Sigmoid colon (tissue), 4 donors: ENCODE data around the gene OR8S1.

Experiments used
- EP300 ChIP-seq, 4 donors: sonication (generic); formaldehyde crosslinking; IDR thresholded peaks; one replicate each; pipeline ENCODE4 v1.6.1; 2017; ENCODE audit warnings: antibody characterized with exemption in 4 of 4
- TF ChIP-seq, protein P1 (sequence below), 4 experiments: fragments of 450-650 bp in 3 of 4; fragments of 200-600 bp in 1 of 4; IDR thresholded peaks; one replicate each; pipeline ENCODE4 v1.5.1; 2016 to 2019; ENCODE audit warnings: antibody characterized with exemption in 4 of 4, mild to moderate bottlenecking in 3 of 4, moderate library complexity in 2 of 4

DNA sequence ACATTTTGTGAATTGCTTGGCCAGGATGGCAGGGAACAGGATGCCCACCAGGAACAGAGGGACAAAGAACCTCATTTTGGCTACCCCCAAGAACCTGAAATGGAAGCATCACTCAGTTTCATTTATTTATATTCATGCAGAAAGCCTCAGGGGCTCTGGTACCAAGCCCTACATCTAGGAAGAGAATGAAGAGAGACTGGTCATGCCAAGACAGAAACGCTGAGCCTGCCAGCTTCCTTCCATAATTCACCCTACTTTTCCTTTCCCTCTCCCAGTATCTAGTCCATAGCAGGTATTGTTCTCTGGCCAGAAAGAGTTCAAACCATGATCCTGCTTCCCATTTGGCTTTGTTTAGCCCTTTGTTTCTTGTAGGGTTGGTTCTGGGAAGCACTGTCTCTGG, 44.5 kb downstream of the OR8S1 start, which contains the start of gene LALBA:
- TF ChIP-seq, protein P1, sequence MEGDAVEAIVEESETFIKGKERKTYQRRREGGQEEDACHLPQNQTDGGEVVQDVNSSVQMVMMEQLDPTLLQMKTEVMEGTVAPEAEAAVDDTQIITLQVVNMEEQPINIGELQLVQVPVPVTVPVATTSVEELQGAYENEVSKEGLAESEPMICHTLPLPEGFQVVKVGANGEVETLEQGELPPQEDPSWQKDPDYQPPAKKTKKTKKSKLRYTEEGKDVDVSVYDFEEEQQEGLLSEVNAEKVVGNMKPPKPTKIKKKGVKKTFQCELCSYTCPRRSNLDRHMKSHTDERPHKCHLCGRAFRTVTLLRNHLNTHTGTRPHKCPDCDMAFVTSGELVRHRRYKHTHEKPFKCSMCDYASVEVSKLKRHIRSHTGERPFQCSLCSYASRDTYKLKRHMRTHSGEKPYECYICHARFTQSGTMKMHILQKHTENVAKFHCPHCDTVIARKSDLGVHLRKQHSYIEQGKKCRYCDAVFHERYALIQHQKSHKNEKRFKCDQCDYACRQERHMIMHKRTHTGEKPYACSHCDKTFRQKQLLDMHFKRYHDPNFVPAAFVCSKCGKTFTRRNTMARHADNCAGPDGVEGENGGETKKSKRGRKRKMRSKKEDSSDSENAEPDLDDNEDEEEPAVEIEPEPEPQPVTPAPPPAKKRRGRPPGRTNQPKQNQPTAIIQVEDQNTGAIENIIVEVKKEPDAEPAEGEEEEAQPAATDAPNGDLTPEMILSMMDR (IDR thresholded peaks at IDR 0.05): no peak
- no peak for TF ChIP-seq EP300 (IDR thresholded peaks at IDR 0.05)
